ENCODE results near the gene MATCAP1.
A peak's percentile ranks its signal among the peaks of the same experiment; 100 is the strongest.

MATCAP1 gene

DNA sequence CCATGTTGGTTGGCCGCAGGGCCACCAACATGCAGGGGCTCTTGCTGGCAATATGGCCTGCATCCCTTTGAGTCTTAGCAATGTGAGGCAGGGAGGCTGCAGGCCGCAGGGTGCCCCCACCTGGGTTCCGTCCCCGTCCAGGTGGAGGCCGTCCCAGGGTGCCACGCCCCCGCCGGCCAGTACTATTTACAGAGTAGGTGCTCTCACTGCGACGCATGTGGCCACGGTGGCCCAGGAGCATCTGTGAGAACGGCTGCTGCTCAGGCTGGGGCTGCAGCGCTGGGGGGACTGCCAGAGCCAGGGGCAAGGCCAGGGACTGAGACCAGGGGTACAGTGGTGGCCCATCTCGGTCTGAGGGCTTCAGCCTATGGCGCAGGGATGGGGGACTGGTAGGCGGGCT is 3.6 kb downstream of the MATCAP1 start:
- WGBS (ENCODE audit: extremely low coverage, insufficient coverage, insufficient read length): no CpG with 5 or more reads among the region's 16 CpGs
- Histone ChIP-seq H3K9ac (ENCODE audit: low read length) (no peak overlapping the region), H3K4me2 (ENCODE audit: low read length) (no peak overlapping the region), H3K4ac (ENCODE audit: low read depth, low read length) (no peak overlapping the region), H4K8ac (ENCODE audit: low read depth, low read length) (no peak overlapping the region), H4K91ac (ENCODE audit: low read depth, low read length) (no peak overlapping the region), H2AK5ac (ENCODE audit: low read length) (no peak overlapping the region), H3K27ac (ENCODE audit: low read depth, low read length) (no peak overlapping the region), H3K14ac (ENCODE audit: low read length) (no peak overlapping the region), H2BK120ac (ENCODE audit: insufficient read depth, low read length, poor library complexity) (no peak overlapping the region), H3K79me2 (ENCODE audit: control insufficient read depth, insufficient read depth, low read length, poor library complexity) (peaks cover 2% of the 10 kb centered on the region), H3K18ac (ENCODE audit: low read length) (no peak overlapping the region), H3K4me3 (ENCODE audit: low read depth, low read length) (no peak overlapping the region), H2AFZ (ENCODE audit: insufficient read depth, low read length, poor library complexity) (no peak overlapping the region), H2BK12ac (ENCODE audit: low read length) (no peak overlapping the region), H3K9me3 (ENCODE audit: insufficient read depth, low read depth, low read length) (peaks cover 11% of the 10 kb centered on the region), H3K23ac (ENCODE audit: low read length) (no peak overlapping the region), H3K36me3 (ENCODE audit: control insufficient read depth in 1 of 2, insufficient read depth in 2 of 2, low read length in 2 of 2) (peaks cover 2 to 8% of the 10 kb centered on the region in 2 experiments), H2BK5ac (ENCODE audit: low read depth, low read length, poor library complexity) (no peak overlapping the region), H4K12ac (ENCODE audit: low read depth, low read length) (no peak overlapping the region), H3K27me3 (ENCODE audit: insufficient read depth, low read length) (peaks cover 3% of the 10 kb centered on the region), H3K79me1 (ENCODE audit: low read length) (peaks cover 6% of the 10 kb centered on the region), H3K4me1 (ENCODE audit: control insufficient read depth in 1 of 2, insufficient read depth in 2 of 2, low read length in 2 of 2) (peaks cover 14 to 24% of the 10 kb centered on the region in 2 experiments)
- DNase-seq: no peak

- Histone ChIP-seq H3K14ac (ENCODE audit: low read length) (no peak overlapping the region), H2AFZ (ENCODE audit: insufficient read depth, low read length, poor library complexity) (no peak overlapping the region), H4K8ac (ENCODE audit: low read depth, low read length) (no peak overlapping the region), H2BK120ac (ENCODE audit: insufficient read depth, low read length, poor library complexity) (no peak overlapping the region), H2BK12ac (ENCODE audit: low read length) (no peak overlapping the region), H3K4me1 (ENCODE audit: control insufficient read depth in 1 of 2, insufficient read depth in 2 of 2, low read length in 2 of 2) (peaks cover 9 to 21% of the 10 kb centered on the region in 2 experiments), H3K79me2 (ENCODE audit: control insufficient read depth, insufficient read depth, low read length, poor library complexity) (peaks cover 2% of the 10 kb centered on the region), H2BK5ac (ENCODE audit: low read depth, low read length, poor library complexity) (no peak overlapping the region), H3K4ac (ENCODE audit: low read depth, low read length) (no peak overlapping the region), H3K4me3 (ENCODE audit: low read depth, low read length) (no peak overlapping the region), H3K4me2 (ENCODE audit: low read length) (no peak overlapping the region), H3K27ac (ENCODE audit: low read depth, low read length) (no peak overlapping the region), H3K27me3 (ENCODE audit: insufficient read depth, low read length) (peaks cover 5% of the 10 kb centered on the region), H3K23ac (ENCODE audit: low read length) (no peak overlapping the region), H2AK5ac (ENCODE audit: low read length) (no peak overlapping the region), H3K9me3 (ENCODE audit: insufficient read depth, low read depth, low read length) (peaks cover 5% of the 10 kb centered on the region), H3K9ac (ENCODE audit: low read length) (no peak overlapping the region), H4K12ac (ENCODE audit: low read depth, low read length) (no peak overlapping the region), H4K91ac (ENCODE audit: low read depth, low read length) (no peak overlapping the region), H3K36me3 (ENCODE audit: control insufficient read depth in 1 of 2, insufficient read depth in 2 of 2, low read length in 2 of 2) (peaks cover 2 to 8% of the 10 kb centered on the region in 2 experiments), H3K18ac (ENCODE audit: low read length) (no peak overlapping the region), H3K79me1 (ENCODE audit: low read length) (peaks cover 6% of the 10 kb centered on the region)
- DNase-seq: no peak
- whole genome bisulfite sequencing (ENCODE audit: extremely low coverage, insufficient coverage, insufficient read length): no CpG with 5 or more reads among the region's 13 CpGs
Measured at GRCh38 chr16:67179421-67180080, 4.2 kb downstream of the MATCAP1 start.

DNA sequence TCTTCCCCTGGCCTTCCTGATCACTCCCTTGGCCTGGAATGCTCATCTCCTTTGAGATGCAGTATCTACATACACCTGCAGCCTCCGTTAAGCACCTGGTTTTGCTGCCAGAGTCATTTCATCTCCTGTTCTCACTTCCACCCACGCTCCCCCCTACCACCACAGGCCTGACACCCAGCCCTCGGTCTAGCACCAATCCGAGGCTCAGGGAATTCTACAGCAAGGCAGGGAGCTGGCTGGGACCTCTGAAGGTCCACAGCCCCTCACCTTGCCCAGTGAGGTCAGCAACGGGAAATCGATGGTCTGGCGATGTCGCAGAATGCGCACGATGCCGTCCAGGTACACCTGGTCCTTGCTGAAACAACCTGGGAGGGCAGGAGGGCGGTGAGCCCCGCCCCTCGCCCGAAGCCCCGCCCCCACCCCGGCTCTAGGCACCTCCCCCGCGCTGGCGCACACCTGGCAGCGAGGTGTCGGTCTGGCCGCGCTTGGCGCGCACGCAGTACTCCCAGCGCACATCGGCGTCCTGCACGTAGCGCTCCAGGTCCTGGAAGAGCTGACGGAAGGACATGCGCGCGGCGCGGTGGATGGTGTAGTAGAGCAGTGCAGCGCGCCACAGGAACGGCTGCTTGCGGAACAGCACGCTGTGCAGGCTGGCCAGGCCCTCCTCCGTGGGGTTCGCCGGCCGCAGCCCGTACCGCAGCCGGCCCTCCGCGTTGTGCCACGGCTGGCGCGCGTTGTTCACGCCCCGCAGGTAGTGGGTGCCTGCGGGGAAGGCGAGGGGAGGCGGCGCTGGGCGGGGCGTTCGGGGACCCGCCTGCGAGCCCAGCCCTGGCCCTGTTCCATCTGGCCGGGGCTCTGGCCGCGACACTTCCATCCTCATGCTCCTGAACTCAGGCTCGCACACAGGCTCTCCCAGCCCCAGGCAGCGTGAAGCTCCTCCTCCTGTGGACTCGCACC is 5.7 kb downstream of the MATCAP1 start:
- Histone ChIP-seq H3K9me3 (ENCODE audit: insufficient read depth, low read depth, low read length) (peaks cover 5% of the 10 kb centered on the region), H3K4ac (ENCODE audit: low read depth, low read length) (no peak overlapping the region), H2BK120ac (ENCODE audit: insufficient read depth, low read length, poor library complexity) (no peak overlapping the region), H4K12ac (ENCODE audit: low read depth, low read length) (no peak overlapping the region), H4K8ac (ENCODE audit: low read depth, low read length) (peak overlapping the region; percentile 25), H3K14ac (ENCODE audit: low read length) (no peak overlapping the region), H3K36me3 (ENCODE audit: control insufficient read depth in 1 of 2, insufficient read depth in 2 of 2, low read length in 2 of 2) (peaks cover 2 to 8% of the 10 kb centered on the region in 2 experiments), H2AK5ac (ENCODE audit: low read length) (no peak overlapping the region), H3K79me2 (ENCODE audit: control insufficient read depth, insufficient read depth, low read length, poor library complexity) (no peaks in the 10 kb centered on the region), H3K18ac (ENCODE audit: low read length) (no peak overlapping the region), H2BK5ac (ENCODE audit: low read depth, low read length, poor library complexity) (no peak overlapping the region), H2AFZ (ENCODE audit: insufficient read depth, low read length, poor library complexity) (no peak overlapping the region), H3K79me1 (ENCODE audit: low read length) (no peaks in the 10 kb centered on the region), H3K23ac (ENCODE audit: low read length) (no peak overlapping the region), H2BK12ac (ENCODE audit: low read length) (no peak overlapping the region), H3K27ac (ENCODE audit: low read depth, low read length) (no peak overlapping the region), H4K91ac (ENCODE audit: low read depth, low read length) (no peak overlapping the region), H3K9ac (ENCODE audit: low read length) (no peak overlapping the region), H3K4me3 (ENCODE audit: low read depth, low read length) (peak overlapping the region; percentile 61), H3K27me3 (ENCODE audit: insufficient read depth, low read length) (peaks cover 20% of the 10 kb centered on the region), H3K4me1 (ENCODE audit: control insufficient read depth in 1 of 2, insufficient read depth in 2 of 2, low read length in 2 of 2) (peaks cover 13 to 21% of the 10 kb centered on the region in 2 experiments), H3K4me2 (ENCODE audit: low read length) (peak overlapping the region; percentile 69)
- WGBS (ENCODE audit: extremely low coverage, insufficient coverage, insufficient read length): no CpG with 5 or more reads among the region's 73 CpGs
- DNase-seq: peak; percentile 95 to 96

- Histone ChIP-seq H3K9me3 (ENCODE audit: insufficient read depth, low read depth, low read length) (peaks cover 7% of the 10 kb centered on the region), H3K4me1 (ENCODE audit: control insufficient read depth in 1 of 2, insufficient read depth in 2 of 2, low read length in 2 of 2) (peaks cover 13 to 18% of the 10 kb centered on the region in 2 experiments), H2BK12ac (ENCODE audit: low read length) (no peak overlapping the region), H3K4ac (ENCODE audit: low read depth, low read length) (no peak overlapping the region), H3K23ac (ENCODE audit: low read length) (no peak overlapping the region), H3K27ac (ENCODE audit: low read depth, low read length) (no peak overlapping the region), H3K14ac (ENCODE audit: low read length) (no peak overlapping the region), H3K79me1 (ENCODE audit: low read length) (no peaks in the 10 kb centered on the region), H2AK5ac (ENCODE audit: low read length) (no peak overlapping the region), H2AFZ (ENCODE audit: insufficient read depth, low read length, poor library complexity) (no peak overlapping the region), H4K12ac (ENCODE audit: low read depth, low read length) (no peak overlapping the region), H3K27me3 (ENCODE audit: insufficient read depth, low read length) (peaks cover 20% of the 10 kb centered on the region), H4K8ac (ENCODE audit: low read depth, low read length) (no peak overlapping the region), H3K9ac (ENCODE audit: low read length) (no peak overlapping the region), H3K4me3 (ENCODE audit: low read depth, low read length) (no peak overlapping the region), H2BK120ac (ENCODE audit: insufficient read depth, low read length, poor library complexity) (no peak overlapping the region), H3K36me3 (ENCODE audit: control insufficient read depth in 1 of 2, insufficient read depth in 2 of 2, low read length in 2 of 2) (peaks cover 2 to 8% of the 10 kb centered on the region in 2 experiments), H3K18ac (ENCODE audit: low read length) (no peak overlapping the region), H4K91ac (ENCODE audit: low read depth, low read length) (no peak overlapping the region), H2BK5ac (ENCODE audit: low read depth, low read length, poor library complexity) (no peak overlapping the region), H3K79me2 (ENCODE audit: control insufficient read depth, insufficient read depth, low read length, poor library complexity) (no peaks in the 10 kb centered on the region), H3K4me2 (ENCODE audit: low read length) (no peak overlapping the region)
- WGBS (ENCODE audit: extremely low coverage, insufficient coverage, insufficient read length): no CpG with 5 or more reads among the region's 12 CpGs
- no peak for DNase-seq
Measured at GRCh38 chr16:67176662-67177061, 7.1 kb downstream of the MATCAP1 start.

Data from trophoblast cell (in vitro differentiated cells and primary cell).